Hepatocyte (in vitro differentiated cells): ENCODE measurements around the gene NME5.

Experiments
- EZH2 ChIP-seq: fragments of 200-600 bp; sonication (generic); IDR thresholded peaks from 2 replicates; pipeline ENCODE4 v1.6.1; 2016; ENCODE audit warnings: antibody characterized with exemption, mild to moderate bottlenecking, borderline replicate concordance
- TF ChIP-seq, protein P1 (sequence below): fragments of 200-600 bp; sonication (generic); IDR thresholded peaks from 2 replicates; pipeline ENCODE4 v1.5.1; 2016; ENCODE audit warnings: antibody characterized with exemption, mild to moderate bottlenecking; ENCODE audit not compliant: poor library complexity

- TF ChIP-seq, protein P1, sequence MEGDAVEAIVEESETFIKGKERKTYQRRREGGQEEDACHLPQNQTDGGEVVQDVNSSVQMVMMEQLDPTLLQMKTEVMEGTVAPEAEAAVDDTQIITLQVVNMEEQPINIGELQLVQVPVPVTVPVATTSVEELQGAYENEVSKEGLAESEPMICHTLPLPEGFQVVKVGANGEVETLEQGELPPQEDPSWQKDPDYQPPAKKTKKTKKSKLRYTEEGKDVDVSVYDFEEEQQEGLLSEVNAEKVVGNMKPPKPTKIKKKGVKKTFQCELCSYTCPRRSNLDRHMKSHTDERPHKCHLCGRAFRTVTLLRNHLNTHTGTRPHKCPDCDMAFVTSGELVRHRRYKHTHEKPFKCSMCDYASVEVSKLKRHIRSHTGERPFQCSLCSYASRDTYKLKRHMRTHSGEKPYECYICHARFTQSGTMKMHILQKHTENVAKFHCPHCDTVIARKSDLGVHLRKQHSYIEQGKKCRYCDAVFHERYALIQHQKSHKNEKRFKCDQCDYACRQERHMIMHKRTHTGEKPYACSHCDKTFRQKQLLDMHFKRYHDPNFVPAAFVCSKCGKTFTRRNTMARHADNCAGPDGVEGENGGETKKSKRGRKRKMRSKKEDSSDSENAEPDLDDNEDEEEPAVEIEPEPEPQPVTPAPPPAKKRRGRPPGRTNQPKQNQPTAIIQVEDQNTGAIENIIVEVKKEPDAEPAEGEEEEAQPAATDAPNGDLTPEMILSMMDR = no peak
- no peak for TF ChIP-seq EZH2
These were observed 57.2 kb downstream of the NME5 start for GRCh38 chr5:138082033-138082432.
